ENCODE results near the gene MEX3C. TPM values are rescaled to one million over a fixed set of nuclear protein-coding genes. Genes with fewer than 3 reads are reported as not detected.

The MEX3C gene
- total and polyA plus RNA-seq, 9 donors: 18.1 to 47.4 (median 33.0) TPM

DNA sequence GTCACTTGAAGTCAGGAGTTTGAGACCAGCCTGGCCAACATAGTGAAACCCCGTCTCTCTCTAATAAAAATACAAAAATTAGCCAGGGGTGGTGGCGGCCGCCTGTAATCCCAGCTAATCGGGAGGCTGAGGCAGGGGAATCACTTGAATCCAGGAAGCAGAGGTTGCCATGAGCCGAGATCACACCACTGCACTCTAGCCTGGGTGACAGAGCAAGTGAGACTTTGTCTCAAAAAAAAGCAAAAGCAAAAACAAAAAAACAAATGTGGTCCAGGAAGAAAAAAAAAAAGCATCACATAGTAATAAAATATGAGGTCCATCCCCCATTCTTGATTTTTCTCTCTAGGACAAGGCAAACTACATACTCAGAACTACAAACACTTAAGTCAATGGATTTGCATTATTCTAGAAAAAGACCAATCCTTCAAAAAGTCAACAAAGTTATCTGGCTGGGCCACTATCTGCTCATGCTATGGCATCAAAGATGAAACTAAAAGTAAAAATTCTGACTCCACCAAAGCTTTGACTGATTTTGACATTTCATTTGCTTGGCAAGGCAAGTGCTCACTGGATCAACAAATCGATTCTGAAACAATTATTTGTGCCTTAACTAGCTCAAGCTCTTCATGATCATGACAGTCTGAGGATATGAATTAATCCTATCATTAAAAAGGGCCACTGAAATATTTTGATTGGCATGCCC is 28.4 kb downstream of the MEX3C start:
- intact Hi-C loops (cut with DNase I): no loop called here

DNA sequence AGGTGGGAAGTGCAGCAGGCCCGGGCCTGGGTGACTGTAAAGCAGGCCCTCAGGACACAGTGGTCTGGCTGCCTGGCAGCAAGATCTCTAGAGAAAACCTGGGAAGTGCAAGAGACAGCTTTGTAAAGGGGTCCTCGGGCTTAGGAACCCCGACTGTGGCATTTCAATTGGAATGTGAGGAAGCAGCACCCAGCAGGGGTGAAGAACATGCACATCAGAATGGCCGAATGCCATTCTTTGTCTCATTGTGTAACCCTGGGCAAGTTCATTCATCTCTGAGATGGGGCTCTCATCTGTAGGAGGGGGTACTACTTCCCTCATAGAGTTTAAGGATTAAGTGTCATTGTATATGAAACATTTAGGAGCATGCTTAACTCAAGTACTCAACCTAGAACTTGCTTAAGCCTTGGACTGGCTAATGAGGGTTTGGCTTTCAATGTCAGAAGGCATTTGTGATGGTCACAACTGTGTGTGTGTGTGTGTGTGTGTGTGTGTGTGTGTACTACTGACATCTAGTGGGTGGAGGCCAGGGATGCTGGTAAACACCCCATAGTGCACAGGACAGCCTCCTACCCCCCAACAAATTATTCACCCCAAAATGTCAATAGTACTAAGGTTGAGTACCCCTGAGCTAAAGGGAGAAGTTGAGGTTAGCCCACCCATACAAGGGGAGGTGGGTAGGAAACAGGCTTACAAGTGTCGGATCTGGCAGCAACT is 29.3 kb downstream of the MEX3C start:
- H3K9me3 ChIP-seq: no peaks in the 10 kb centered on the region
- no peaks in the 10 kb centered on the region for H3K27me3 ChIP-seq
- intact Hi-C loops (cut with DNase I): no loop called here
- TF ChIP-seq EP300 (IDR thresholded peaks at IDR 0.05) (no peak), POLR2A (IDR thresholded peaks at IDR 0.05) (no peak)
- TF ChIP-seq, protein P1, sequence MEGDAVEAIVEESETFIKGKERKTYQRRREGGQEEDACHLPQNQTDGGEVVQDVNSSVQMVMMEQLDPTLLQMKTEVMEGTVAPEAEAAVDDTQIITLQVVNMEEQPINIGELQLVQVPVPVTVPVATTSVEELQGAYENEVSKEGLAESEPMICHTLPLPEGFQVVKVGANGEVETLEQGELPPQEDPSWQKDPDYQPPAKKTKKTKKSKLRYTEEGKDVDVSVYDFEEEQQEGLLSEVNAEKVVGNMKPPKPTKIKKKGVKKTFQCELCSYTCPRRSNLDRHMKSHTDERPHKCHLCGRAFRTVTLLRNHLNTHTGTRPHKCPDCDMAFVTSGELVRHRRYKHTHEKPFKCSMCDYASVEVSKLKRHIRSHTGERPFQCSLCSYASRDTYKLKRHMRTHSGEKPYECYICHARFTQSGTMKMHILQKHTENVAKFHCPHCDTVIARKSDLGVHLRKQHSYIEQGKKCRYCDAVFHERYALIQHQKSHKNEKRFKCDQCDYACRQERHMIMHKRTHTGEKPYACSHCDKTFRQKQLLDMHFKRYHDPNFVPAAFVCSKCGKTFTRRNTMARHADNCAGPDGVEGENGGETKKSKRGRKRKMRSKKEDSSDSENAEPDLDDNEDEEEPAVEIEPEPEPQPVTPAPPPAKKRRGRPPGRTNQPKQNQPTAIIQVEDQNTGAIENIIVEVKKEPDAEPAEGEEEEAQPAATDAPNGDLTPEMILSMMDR (IDR thresholded peaks at IDR 0.05): no peak
- H3K36me3 ChIP-seq: no peaks in the 10 kb centered on the region
- H3K4me1 ChIP-seq (ENCODE audit: insufficient read depth): no peaks in the 10 kb centered on the region
- no peak overlapping the region for H3K27ac ChIP-seq
- DNase-seq: no peak
- H3K4me3 ChIP-seq: no peak overlapping the region
- WGBS, 3 donors: 64 to 73% (median 68%) methylated on average over 5 of the region's 5 CpGs

More for the DNA sequence above, 28.4 kb downstream of the MEX3C start:
- 90 to 92% (median 92%) methylated on average over 6 of the region's 6 CpGs for WGBS, 3 donors
- Histone ChIP-seq H3K4me3 (no peak overlapping the region), H3K36me3 (no peaks in the 10 kb centered on the region), H3K4me1 (ENCODE audit: insufficient read depth) (no peaks in the 10 kb centered on the region), H3K9me3 (no peaks in the 10 kb centered on the region), H3K27ac (no peak overlapping the region), H3K27me3 (no peaks in the 10 kb centered on the region)
- DNase-seq: no peak
- TF ChIP-seq POLR2A (IDR thresholded peaks at IDR 0.05) (no peak), EP300 (IDR thresholded peaks at IDR 0.05) (no peak)
- TF ChIP-seq, protein P1 (IDR thresholded peaks at IDR 0.05): no peak

DNA sequence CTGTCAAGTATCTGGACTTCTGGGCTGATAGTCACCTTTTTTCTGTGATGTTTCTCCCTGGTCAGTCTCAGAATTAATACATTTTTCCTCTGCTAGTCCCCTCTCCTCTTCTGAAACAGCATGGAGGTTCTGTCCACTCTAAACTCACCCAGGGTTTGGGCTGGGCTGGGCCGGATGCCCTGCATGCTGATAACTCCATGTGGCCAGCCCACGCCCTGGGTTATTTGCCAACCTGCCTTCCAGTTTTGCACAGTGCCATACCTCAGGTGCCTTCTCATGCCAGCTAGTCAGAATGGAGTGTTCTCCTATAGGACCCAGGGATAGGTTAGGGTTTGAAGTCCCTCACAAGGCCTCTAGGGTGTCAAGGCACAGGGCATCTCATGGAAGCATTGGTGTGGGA is 32.2 kb downstream of the MEX3C start:
- 95 to 100% (median 98%) methylated on average over 2 of the region's 2 CpGs for WGBS, 3 donors
- no peaks in the 10 kb centered on the region for H3K36me3 ChIP-seq
- H3K4me1 ChIP-seq (ENCODE audit: insufficient read depth): no peaks in the 10 kb centered on the region
- no peaks in the 10 kb centered on the region for H3K27me3 ChIP-seq
- TF ChIP-seq POLR2A (IDR thresholded peaks at IDR 0.05): no peak
- TF ChIP-seq, protein P1 (IDR thresholded peaks at IDR 0.05): no peak
- no peak for TF ChIP-seq EP300 (IDR thresholded peaks at IDR 0.05)
- no peak for DNase-seq
- no peaks in the 10 kb centered on the region for H3K9me3 ChIP-seq
- H3K27ac ChIP-seq: no peak overlapping the region
- intact Hi-C loops (cut with DNase I): no loop called here
- no peak overlapping the region for H3K4me3 ChIP-seq

DNA sequence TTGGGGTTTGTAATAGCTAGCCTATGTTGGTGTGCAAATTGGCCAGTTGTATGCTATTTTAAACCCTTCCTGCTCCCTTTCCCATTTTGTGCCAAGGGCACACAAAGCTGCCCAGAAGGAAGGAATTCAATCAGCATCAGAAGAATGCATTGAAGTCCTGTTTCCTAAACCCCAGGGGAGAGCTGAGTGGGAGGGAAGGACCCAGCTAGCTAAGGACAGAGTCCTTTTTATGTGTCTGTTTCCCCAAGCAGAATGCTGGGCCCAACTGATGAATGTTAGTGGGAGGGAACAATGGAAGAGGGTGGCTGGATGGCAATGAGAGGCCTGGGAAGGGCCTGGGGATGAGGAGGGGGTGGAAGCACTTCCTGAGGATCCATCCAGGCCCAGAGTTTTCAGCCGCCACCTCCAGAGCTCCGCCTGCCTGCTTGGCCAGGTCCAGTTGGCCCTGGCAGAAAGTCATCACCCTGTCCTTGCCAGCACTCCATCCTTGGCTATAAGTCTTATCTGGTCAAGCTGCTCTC is 32.7 kb downstream of the MEX3C start:
- 85 to 100% (median 87%) methylated on average over 2 of the region's 2 CpGs for WGBS, 3 donors
- Histone ChIP-seq H3K36me3 (no peaks in the 10 kb centered on the region), H3K27me3 (no peaks in the 10 kb centered on the region), H3K4me1 (ENCODE audit: insufficient read depth) (no peaks in the 10 kb centered on the region), H3K9me3 (no peaks in the 10 kb centered on the region), H3K27ac (no peak overlapping the region), H3K4me3 (no peak overlapping the region)
- TF ChIP-seq POLR2A (IDR thresholded peaks at IDR 0.05): no peak
- TF ChIP-seq EP300 (IDR thresholded peaks at IDR 0.05): no peak
- TF ChIP-seq, protein P1 (IDR thresholded peaks at IDR 0.05): no peak
- DNase-seq: no peak
- intact Hi-C loops (cut with DNase I): no loop called here
